ENCODE measurements around the gene PRTN3.

DNA sequence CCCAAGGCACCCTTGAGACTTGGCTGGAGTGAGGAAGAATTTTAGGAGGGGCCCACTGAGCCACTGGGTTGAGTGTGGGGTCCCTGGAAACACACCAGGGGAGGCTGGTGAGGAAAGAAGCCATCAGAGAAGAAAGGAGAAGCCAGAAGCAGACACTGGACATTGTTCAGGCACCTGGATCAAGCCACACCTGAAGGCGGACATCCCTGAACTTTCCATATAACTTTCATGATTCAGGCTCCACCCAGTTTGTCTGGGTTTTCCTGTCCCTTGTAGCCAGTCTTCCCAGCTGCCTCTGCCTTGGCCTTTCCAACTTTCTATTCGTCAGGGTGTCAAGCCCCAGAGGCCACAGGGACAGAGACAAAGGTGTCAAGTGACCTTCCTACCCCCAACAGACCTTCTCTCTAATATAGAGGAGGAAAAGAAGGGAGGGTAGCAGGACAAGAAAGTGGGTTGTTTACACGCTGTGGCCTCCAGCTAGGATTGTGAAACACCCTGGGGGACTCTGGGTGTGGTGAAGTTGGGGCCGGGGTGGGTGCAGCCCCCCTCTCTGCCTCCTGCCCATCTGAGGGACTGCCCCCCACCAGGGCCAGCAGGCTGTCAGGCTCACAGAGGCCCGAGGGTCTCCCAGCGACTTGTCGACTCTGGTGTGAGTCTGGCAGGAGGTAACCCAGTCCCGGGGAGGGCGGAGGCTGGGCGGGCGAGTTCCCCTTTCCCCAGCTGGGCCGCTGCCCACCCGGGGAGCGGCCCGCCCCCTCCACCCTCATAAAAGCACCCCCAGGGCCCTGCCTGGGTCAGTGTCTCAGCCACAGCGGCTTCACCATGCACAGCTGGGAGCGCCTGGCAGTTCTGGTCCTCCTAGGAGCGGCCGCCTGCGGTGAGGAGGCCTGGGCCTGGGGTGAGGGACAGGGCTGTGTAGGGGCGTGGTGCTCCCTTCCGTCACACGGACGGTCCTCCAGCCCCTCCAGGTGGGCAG is 18.4 kb downstream of the PRTN3 start, which contains the start of gene CFD:
- no peak for TF ChIP-seq BACH2 (CRISPR knock-in tag; IDR thresholded peaks at IDR 0.05; ENCODE audit: borderline replicate concordance)
- TF ChIP-seq OSR1 (CRISPR knock-in tag; IDR thresholded peaks at IDR 0.05): no peak
- TF ChIP-seq, protein P1, sequence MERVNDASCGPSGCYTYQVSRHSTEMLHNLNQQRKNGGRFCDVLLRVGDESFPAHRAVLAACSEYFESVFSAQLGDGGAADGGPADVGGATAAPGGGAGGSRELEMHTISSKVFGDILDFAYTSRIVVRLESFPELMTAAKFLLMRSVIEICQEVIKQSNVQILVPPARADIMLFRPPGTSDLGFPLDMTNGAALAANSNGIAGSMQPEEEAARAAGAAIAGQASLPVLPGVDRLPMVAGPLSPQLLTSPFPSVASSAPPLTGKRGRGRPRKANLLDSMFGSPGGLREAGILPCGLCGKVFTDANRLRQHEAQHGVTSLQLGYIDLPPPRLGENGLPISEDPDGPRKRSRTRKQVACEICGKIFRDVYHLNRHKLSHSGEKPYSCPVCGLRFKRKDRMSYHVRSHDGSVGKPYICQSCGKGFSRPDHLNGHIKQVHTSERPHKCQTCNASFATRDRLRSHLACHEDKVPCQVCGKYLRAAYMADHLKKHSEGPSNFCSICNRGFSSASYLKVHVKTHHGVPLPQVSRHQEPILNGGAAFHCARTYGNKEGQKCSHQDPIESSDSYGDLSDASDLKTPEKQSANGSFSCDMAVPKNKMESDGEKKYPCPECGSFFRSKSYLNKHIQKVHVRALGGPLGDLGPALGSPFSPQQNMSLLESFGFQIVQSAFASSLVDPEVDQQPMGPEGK (CRISPR knock-in tag; IDR thresholded peaks at IDR 0.05; ENCODE audit: borderline replicate concordance): no peak
- no peak for TF ChIP-seq ZC3H10 (CRISPR knock-in tag; IDR thresholded peaks at IDR 0.05)
- TF ChIP-seq, protein P2, sequence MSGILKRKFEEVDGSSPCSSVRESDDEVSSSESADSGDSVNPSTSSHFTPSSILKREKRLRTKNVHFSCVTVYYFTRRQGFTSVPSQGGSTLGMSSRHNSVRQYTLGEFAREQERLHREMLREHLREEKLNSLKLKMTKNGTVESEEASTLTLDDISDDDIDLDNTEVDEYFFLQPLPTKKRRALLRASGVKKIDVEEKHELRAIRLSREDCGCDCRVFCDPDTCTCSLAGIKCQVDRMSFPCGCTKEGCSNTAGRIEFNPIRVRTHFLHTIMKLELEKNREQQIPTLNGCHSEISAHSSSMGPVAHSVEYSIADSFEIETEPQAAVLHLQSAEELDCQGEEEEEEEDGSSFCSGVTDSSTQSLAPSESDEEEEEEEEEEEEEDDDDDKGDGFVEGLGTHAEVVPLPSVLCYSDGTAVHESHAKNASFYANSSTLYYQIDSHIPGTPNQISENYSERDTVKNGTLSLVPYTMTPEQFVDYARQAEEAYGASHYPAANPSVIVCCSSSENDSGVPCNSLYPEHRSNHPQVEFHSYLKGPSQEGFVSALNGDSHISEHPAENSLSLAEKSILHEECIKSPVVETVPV (CRISPR knock-in tag; IDR thresholded peaks at IDR 0.05): no peak
- no peak for TF ChIP-seq RARB (CRISPR knock-in tag; IDR thresholded peaks at IDR 0.05)
- TF ChIP-seq ZFP3 (CRISPR knock-in tag; IDR thresholded peaks at IDR 0.05): no peak
- TF ChIP-seq CSDC2 (CRISPR knock-in tag; IDR thresholded peaks at IDR 0.05): no peak
- TF ChIP-seq, protein P3, sequence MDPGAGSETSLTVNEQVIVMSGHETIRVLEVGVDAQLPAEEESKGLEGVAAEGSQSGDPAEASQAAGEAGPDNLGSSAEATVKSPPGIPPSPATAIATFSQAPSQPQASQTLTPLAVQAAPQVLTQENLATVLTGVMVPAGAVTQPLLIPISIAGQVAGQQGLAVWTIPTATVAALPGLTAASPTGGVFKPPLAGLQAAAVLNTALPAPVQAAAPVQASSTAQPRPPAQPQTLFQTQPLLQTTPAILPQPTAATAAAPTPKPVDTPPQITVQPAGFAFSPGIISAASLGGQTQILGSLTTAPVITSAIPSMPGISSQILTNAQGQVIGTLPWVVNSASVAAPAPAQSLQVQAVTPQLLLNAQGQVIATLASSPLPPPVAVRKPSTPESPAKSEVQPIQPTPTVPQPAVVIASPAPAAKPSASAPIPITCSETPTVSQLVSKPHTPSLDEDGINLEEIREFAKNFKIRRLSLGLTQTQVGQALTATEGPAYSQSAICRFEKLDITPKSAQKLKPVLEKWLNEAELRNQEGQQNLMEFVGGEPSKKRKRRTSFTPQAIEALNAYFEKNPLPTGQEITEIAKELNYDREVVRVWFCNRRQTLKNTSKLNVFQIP (CRISPR knock-in tag; IDR thresholded peaks at IDR 0.05; ENCODE audit: borderline replicate concordance, low read depth): no peak
- no peak for TF ChIP-seq ESRRG (CRISPR knock-in tag; IDR thresholded peaks at IDR 0.05)
- TF ChIP-seq, protein P4, sequence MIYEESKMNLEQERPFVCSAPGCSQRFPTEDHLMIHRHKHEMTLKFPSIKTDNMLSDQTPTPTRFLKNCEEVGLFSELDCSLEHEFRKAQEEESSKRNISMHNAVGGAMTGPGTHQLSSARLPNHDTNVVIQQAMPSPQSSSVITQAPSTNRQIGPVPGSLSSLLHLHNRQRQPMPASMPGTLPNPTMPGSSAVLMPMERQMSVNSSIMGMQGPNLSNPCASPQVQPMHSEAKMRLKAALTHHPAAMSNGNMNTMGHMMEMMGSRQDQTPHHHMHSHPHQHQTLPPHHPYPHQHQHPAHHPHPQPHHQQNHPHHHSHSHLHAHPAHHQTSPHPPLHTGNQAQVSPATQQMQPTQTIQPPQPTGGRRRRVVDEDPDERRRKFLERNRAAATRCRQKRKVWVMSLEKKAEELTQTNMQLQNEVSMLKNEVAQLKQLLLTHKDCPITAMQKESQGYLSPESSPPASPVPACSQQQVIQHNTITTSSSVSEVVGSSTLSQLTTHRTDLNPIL (CRISPR knock-in tag; IDR thresholded peaks at IDR 0.05; ENCODE audit: low read depth): no peak
